ENCODE results near the gene OR10A6. TPM values are rescaled to one million over a fixed set of nuclear protein-coding genes. Genes with fewer than 3 reads are reported as not detected.

The OR10A6 gene
- total and polyA plus RNA-seq, 8 donors = 0.03 to 0.08 (median 0.07) TPM; not detected in 2

DNA sequence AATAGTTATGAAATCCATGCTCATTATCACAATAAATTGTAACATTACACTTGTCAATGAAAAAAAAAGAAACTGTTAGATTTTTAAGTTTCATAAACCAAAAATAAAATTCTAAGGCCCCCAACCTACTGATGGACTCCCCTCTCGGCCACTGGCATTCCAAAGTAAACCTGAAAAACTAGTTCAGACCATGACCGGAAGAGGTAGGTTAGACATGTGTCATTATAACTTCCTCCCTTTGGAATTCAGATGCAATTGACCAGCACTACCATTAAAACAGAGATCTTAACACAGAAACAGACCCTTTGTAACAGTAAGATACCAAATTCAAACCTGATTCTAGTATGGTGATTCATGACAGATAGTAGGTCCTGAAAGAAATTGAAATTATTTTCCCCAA, 12.9 kb downstream of the OR10A6 start:
- ATAC-seq (no peak), DNase-seq (no peak)
- intact Hi-C loops (cut with DNase I) = no loop called here
- Histone ChIP-seq H3K9me3 (no peaks in the 10 kb centered on the region), H3K4me3 (no peak overlapping the region), H3K4me1 (no peaks in the 10 kb centered on the region), H3K36me3 (no peaks in the 10 kb centered on the region), H3K27ac (no peak overlapping the region), H3K27me3 (no peaks in the 10 kb centered on the region)
- TF ChIP-seq, protein P1, sequence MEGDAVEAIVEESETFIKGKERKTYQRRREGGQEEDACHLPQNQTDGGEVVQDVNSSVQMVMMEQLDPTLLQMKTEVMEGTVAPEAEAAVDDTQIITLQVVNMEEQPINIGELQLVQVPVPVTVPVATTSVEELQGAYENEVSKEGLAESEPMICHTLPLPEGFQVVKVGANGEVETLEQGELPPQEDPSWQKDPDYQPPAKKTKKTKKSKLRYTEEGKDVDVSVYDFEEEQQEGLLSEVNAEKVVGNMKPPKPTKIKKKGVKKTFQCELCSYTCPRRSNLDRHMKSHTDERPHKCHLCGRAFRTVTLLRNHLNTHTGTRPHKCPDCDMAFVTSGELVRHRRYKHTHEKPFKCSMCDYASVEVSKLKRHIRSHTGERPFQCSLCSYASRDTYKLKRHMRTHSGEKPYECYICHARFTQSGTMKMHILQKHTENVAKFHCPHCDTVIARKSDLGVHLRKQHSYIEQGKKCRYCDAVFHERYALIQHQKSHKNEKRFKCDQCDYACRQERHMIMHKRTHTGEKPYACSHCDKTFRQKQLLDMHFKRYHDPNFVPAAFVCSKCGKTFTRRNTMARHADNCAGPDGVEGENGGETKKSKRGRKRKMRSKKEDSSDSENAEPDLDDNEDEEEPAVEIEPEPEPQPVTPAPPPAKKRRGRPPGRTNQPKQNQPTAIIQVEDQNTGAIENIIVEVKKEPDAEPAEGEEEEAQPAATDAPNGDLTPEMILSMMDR (IDR thresholded peaks at IDR 0.05) = no peak

DNA sequence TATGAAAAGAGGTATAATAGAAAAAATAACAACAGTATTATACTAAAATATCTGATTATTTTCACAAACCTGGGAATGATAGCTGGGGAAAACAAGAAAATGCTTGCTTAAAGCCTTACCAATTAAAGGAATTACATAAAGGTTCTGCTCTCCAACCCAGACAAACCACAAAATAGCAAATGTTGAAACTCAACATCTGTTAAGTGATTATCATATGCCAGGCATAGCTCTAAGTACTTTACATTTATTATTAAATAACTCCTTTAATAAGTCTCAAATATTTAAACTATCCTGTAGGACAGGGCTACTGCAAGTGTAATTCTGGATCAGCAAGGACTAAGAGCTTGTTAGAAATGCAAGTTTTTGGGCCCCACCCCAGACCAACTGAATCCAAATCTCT, 20.1 kb downstream of the OR10A6 start:
- no peaks in the 10 kb centered on the region for H3K4me1 ChIP-seq
- H3K27ac ChIP-seq = no peak overlapping the region
- no peaks in the 10 kb centered on the region for H3K27me3 ChIP-seq
- no peaks in the 10 kb centered on the region for H3K36me3 ChIP-seq
- no peak overlapping the region for H3K4me3 ChIP-seq
- intact Hi-C loops (cut with DNase I) = no loop called here
- no peaks in the 10 kb centered on the region for H3K9me3 ChIP-seq
- TF ChIP-seq, protein P1 (IDR thresholded peaks at IDR 0.05) = no peak
- no peak for DNase-seq
- ATAC-seq = no peak

- TF ChIP-seq, protein P1 (IDR thresholded peaks at IDR 0.05) = no peak
- Histone ChIP-seq H3K4me3 (no peak overlapping the region), H3K36me3 (no peaks in the 10 kb centered on the region), H3K4me1 (no peaks in the 10 kb centered on the region), H3K9me3 (no peaks in the 10 kb centered on the region), H3K27ac (no peak overlapping the region), H3K27me3 (no peaks in the 10 kb centered on the region)
- no peak for DNase-seq
- intact Hi-C loops (cut with DNase I) = no loop called here
- ATAC-seq = no peak
Measured at GRCh38 chr11:7910286-7910788, 20.7 kb downstream of the OR10A6 start.

GRCh38 chr11:7909585-7910285, 21.3 kb downstream of the OR10A6 start:
- no peaks in the 10 kb centered on the region for H3K27me3 ChIP-seq
- intact Hi-C loops (cut with DNase I) = no loop called here
- ATAC-seq (no peak), DNase-seq (no peak)
- H3K27ac ChIP-seq = no peak overlapping the region
- H3K36me3 ChIP-seq = no peaks in the 10 kb centered on the region
- TF ChIP-seq, protein P1 (IDR thresholded peaks at IDR 0.05) = no peak
- H3K4me3 ChIP-seq = no peak overlapping the region
- H3K4me1 ChIP-seq = no peaks in the 10 kb centered on the region
- H3K9me3 ChIP-seq = no peaks in the 10 kb centered on the region

GRCh38 chr11:7907121-7907520, 23.9 kb downstream of the OR10A6 start:
- TF ChIP-seq, protein P1 (IDR thresholded peaks at IDR 0.05) = no peak
- Histone ChIP-seq H3K4me1 (no peaks in the 10 kb centered on the region), H3K9me3 (no peaks in the 10 kb centered on the region), H3K36me3 (no peaks in the 10 kb centered on the region), H3K4me3 (no peak overlapping the region), H3K27ac (no peak overlapping the region), H3K27me3 (no peaks in the 10 kb centered on the region)
- intact Hi-C loops (cut with DNase I) = no loop called here
- ATAC-seq = no peak
- no peak for DNase-seq
